Esophagus muscularis mucosa (tissue), 2 donors: ENCODE measurements around the gene GOLGA8K.
"Not testable (repeated sequence)": the region's sequence is repeated elsewhere in the genome, so short reads cannot be mapped to it uniquely, and the experiment has no call there.

Experiments
- POLR2A ChIP-seq: fragments of 450-650 bp; IDR thresholded peaks from one replicate; pipeline ENCODE4 v1.6.1; 2017; ENCODE audit warnings: antibody characterized with exemption, moderate library complexity, mild to moderate bottlenecking, low read depth
- POLR2AphosphoS5 ChIP-seq, 2 donors: sonication (generic); formaldehyde crosslinking; IDR thresholded peaks; one replicate each; pipeline ENCODE4 v1.6.1; 2017; ENCODE audit warnings: antibody characterized with exemption in 2 of 2

DNA sequence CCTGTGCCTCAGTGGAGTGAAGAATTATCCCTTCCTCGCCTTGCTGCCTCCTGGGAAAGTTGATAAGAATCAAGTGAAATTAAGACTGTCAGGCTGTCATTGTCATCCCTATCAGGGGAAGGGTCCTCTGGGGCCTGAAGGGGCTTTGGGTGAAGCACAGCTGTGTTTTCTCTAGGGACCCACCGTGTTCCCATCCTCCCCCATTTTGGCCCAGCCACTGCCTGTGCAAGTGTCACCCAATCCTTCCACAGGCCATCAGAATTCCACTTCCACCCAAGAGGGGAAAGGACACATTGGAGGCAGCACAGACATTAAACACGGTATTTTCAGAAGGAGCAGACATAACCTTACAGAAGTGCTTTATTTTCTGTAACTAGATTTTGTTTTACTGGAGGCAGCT, 59.2 kb downstream of the GOLGA8K start:
- TF ChIP-seq POLR2AphosphoS5 (IDR thresholded peaks at IDR 0.05); POLR2A: not testable (repeated sequence)
